C4-2B (cell line): ENCODE data around the gene SNAPC3.
A peak's percentile ranks its signal among the peaks of the same experiment; 100 is the strongest.

Experiments
- H3K27ac ChIP-seq: fragments of 450-650 bp; 2 replicates; pipeline ENCODE4 v1.5.1; 2017
- ZFX ChIP-seq: fragments of 450-650 bp; IDR thresholded peaks from 2 replicates; pipeline ENCODE4 v1.6.1; 2017
- TF ChIP-seq, protein P1 (sequence below): fragments of 450-650 bp; conservative IDR thresholded peaks from 2 replicates; pipeline ENCODE4 v1.5.1; 2017; ENCODE audit warnings: mild to moderate bottlenecking

The SNAPC3 gene

DNA sequence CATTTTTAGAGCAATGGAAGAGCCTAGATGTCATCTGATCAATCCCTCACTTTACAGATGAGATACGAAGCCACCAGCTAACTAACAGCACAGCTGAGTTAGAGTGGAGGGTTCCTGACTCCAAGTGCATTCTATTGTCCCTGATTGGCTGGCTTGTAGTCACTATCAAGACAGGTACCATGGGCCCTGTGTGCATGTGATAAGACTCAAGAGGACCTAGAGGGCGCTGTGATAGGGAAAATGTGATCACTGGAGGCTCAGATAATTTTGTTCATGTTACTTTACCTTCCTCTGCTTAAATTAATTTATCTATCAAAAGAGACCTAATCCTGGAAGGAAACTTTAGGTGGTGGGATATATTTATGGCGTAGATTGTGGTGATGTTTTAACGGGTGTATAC is 19.5 kb upstream of the SNAPC3 start:
- H3K27ac ChIP-seq: no peak overlapping the region
- no peak for TF ChIP-seq ZFX
- TF ChIP-seq, protein P1, sequence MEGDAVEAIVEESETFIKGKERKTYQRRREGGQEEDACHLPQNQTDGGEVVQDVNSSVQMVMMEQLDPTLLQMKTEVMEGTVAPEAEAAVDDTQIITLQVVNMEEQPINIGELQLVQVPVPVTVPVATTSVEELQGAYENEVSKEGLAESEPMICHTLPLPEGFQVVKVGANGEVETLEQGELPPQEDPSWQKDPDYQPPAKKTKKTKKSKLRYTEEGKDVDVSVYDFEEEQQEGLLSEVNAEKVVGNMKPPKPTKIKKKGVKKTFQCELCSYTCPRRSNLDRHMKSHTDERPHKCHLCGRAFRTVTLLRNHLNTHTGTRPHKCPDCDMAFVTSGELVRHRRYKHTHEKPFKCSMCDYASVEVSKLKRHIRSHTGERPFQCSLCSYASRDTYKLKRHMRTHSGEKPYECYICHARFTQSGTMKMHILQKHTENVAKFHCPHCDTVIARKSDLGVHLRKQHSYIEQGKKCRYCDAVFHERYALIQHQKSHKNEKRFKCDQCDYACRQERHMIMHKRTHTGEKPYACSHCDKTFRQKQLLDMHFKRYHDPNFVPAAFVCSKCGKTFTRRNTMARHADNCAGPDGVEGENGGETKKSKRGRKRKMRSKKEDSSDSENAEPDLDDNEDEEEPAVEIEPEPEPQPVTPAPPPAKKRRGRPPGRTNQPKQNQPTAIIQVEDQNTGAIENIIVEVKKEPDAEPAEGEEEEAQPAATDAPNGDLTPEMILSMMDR: peak; percentile 61

DNA sequence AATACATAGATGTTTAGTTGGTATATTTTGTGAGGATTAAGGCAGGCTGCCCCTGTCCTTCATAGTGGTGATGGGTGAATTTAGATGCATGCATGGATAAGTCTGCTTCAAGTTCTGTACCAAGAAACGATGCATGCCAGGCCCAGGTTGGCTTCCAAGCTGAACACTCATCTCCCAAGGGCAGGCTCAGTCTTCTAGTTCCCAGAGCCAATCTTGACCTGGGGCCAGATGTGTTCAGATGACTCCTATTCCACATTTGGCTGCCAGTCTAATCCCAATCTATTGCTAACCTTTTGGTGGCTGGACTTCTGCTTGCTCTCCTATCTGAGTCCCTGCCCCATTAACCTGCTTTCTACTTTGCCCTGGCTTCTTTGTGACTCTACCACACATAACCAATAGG is 18.5 kb upstream of the SNAPC3 start:
- TF ChIP-seq ZFX: no peak
- TF ChIP-seq, protein P1: no peak
- H3K27ac ChIP-seq: no peak overlapping the region

DNA sequence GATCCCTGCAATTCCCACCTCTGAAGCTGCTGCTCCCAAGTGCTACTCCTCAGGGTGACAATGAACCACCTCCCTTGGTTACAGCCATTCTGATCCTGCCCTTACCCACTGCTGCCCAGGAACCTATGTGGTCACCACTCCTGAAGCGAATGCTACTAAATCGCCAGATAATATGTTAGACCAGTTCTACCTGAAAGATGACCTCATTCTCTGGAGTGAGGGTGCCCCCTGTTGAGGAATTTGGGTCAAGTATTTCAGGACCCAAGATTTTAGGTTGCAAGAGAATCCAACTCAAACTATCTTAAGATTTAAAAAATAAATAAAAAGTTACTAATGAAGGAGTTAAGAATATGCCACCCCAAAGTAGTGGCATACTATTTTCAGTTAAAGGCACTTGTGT is 5.8 kb upstream of the SNAPC3 start:
- TF ChIP-seq, protein P1: peak; percentile 71
- no peak for TF ChIP-seq ZFX

DNA sequence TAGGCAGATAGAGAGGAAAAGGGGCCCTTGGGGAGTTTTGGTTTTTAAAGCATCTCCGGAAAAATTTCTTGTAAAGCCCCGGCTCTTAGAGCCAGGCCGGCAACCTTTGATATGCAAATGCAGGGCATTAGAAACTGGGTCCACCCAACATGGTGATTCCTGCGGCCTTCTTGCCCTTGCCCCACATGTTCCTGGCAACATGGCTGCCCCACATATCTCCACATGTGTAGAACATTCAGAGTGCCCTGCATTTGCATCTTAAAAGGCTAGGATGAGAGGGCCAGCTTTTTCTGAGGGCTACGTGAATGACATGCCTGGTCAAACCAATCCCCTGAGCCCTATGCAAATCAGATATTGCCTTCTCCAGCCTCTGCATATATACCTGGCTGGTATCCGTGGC is 5.0 kb upstream of the SNAPC3 start:
- TF ChIP-seq, protein P1: no peak
- no peak for TF ChIP-seq ZFX
- no peak overlapping the region for H3K27ac ChIP-seq

More for the DNA sequence above, 5.8 kb upstream of the SNAPC3 start:
- H3K27ac ChIP-seq: no peak overlapping the region

DNA sequence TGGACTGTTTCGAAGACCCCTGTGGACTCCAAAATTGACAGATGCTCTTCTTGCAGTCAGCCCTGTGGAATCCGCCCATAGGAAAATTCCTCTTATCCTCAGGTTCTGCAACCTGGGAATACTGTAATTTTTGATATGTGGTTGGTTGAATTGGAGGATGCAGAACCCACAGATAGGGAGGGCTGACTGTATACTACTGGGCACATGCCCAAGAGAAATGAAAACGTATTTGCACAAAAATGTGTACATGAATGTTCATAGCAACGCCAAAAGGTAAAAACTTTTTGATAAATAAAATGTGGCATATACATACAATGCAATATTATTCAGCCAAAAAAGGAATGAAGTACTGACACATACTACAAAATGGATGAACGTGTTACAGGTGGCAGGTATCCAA is 1.9 kb upstream of the SNAPC3 start:
- TF ChIP-seq, protein P1: no peak
- no peak for TF ChIP-seq ZFX
- H3K27ac ChIP-seq: no peak overlapping the region

DNA sequence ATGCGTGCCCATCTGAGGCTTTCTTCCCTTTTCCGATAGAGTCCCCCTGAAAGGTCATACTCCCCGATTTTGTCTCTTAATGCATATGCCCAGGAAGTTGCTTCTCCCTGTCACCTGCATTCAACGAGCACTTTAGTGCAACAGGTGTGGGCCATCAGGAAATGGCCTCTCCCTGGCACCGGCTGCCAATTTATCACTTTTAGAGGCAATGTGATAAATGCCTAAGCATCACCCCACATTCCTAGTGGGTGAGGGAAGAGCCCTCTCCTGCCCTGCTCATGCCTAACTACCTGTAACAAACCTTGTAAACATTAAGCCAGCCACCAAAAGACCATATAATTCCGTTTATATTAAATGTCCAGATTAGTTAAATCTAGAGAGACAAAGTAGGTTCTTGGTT is 1.1 kb upstream of the SNAPC3 start:
- TF ChIP-seq ZFX: no peak
- TF ChIP-seq, protein P1: no peak
- H3K27ac ChIP-seq: no peak overlapping the region

DNA sequence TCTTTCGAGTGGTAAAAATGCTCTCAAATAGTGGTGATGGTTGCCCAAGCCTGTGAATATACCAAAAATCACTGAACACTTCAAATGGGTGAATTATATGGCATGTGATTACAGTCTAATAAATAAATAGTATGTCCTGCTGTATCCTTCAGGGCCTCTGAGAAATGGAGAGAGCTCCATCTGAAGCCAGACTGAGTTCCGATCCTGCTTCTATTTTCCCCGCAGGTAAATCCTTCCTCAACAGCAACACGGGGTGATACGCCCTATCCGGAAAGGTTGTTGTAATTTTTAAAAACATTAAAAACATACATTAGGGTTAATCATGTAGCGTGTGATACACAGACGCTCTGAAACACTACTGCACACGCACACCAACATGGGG is 695 bp upstream of the SNAPC3 start:
- peak overlapping the region; percentile 94 for H3K27ac ChIP-seq
- TF ChIP-seq ZFX: no peak
- TF ChIP-seq, protein P1: no peak
